GM19351 (cell line): ENCODE results near the gene KRTAP1-5.
"Not testable (repeated sequence)": the region's sequence is repeated elsewhere in the genome, so short reads cannot be mapped to it uniquely, and the experiment has no call there.

Source experiments
- ATAC-seq: cut with Tn5 transposase; IDR thresholded peaks from one replicate; pipeline ENCODE4 v1.9.1; 2021; ENCODE audit warnings: mild to moderate bottlenecking, moderate library complexity; ENCODE audit not compliant: unreplicated experiment

KRTAP1-5 gene

GRCh38 chr17:41009301-41009760 lies 17.7 kb downstream of the KRTAP1-5 start:
- no peak for ATAC-seq

GRCh38 chr17:41008811-41009210 lies 18.2 kb downstream of the KRTAP1-5 start, which contains the start of gene KRTAP3-1:
Gene KRTAP3-1 (minus strand): TSS chr17:41009128. CDS start chr17:41009074, 54 bp downstream.
- ATAC-seq = no peak

- no peak for ATAC-seq
These were observed 22.6 kb downstream of the KRTAP1-5 start for GRCh38 chr17:41004397-41004796.

- no peak for ATAC-seq
These were observed 23.1 kb downstream of the KRTAP1-5 start for GRCh38 chr17:41003926-41004325.

- ATAC-seq = no peak
These were observed 24.2 kb downstream of the KRTAP1-5 start for GRCh38 chr17:41002814-41003213.

- ATAC-seq = no peak
These were observed 25.2 kb downstream of the KRTAP1-5 start for GRCh38 chr17:41001795-41002194.

GRCh38 chr17:40999563-40999962 lies 27.4 kb downstream of the KRTAP1-5 start, which contains the start of gene KRTAP3-2:
Gene KRTAP3-2 (minus strand): TSS chr17:40999906. CDS start chr17:40999853, 53 bp downstream.
- ATAC-seq = not testable (repeated sequence)

- no peak for ATAC-seq
These were observed 29.6 kb downstream of the KRTAP1-5 start for GRCh38 chr17:40997361-40997760.

- ATAC-seq = no peak
These were observed 30.2 kb downstream of the KRTAP1-5 start for GRCh38 chr17:40996829-40997228.

GRCh38 chr17:40995116-40995515 lies 31.9 kb downstream of the KRTAP1-5 start:
- no peak for ATAC-seq

GRCh38 chr17:40993839-40994238 lies 33.2 kb downstream of the KRTAP1-5 start, which contains the start of gene KRTAP3-3:
Gene KRTAP3-3 (minus strand): TSS chr17:40994164. CDS start chr17:40994097, 67 bp downstream.
- no peak for ATAC-seq

GRCh38 chr17:40993084-40993483 lies 33.9 kb downstream of the KRTAP1-5 start:
- no peak for ATAC-seq

- ATAC-seq = no peak
These were observed 34.3 kb downstream of the KRTAP1-5 start for GRCh38 chr17:40992666-40993065.

GRCh38 chr17:40986920-40987319 lies 40.1 kb downstream of the KRTAP1-5 start:
- ATAC-seq = no peak

- ATAC-seq = no peak
These were observed 42.8 kb downstream of the KRTAP1-5 start, which contains the start of gene KRT40 for GRCh38 chr17:40984226-40984625. Gene KRT40 (minus strand): TSS chr17:40984326. CDS start chr17:40984273, 53 bp downstream.

GRCh38 chr17:40981115-40981514 lies 45.9 kb downstream of the KRTAP1-5 start:
- no peak for ATAC-seq

GRCh38 chr17:40980596-40980995 lies 46.4 kb downstream of the KRTAP1-5 start:
- no peak for ATAC-seq

- no peak for ATAC-seq
These were observed 46.9 kb downstream of the KRTAP1-5 start for GRCh38 chr17:40980117-40980516.

- no peak for ATAC-seq
These were observed 48.3 kb downstream of the KRTAP1-5 start for GRCh38 chr17:40978575-40979151.
